ENCODE results near the gene FGG. TPM values are rescaled to one million over a fixed set of nuclear protein-coding genes. Genes with fewer than 3 reads are reported as not detected.
"Not testable (repeated sequence)": the region's sequence is repeated elsewhere in the genome, so short reads cannot be mapped to it uniquely, and the experiment has no call there.

The FGG gene
- total RNA-seq, 1 donor from 2014 or later, result not detected

DNA sequence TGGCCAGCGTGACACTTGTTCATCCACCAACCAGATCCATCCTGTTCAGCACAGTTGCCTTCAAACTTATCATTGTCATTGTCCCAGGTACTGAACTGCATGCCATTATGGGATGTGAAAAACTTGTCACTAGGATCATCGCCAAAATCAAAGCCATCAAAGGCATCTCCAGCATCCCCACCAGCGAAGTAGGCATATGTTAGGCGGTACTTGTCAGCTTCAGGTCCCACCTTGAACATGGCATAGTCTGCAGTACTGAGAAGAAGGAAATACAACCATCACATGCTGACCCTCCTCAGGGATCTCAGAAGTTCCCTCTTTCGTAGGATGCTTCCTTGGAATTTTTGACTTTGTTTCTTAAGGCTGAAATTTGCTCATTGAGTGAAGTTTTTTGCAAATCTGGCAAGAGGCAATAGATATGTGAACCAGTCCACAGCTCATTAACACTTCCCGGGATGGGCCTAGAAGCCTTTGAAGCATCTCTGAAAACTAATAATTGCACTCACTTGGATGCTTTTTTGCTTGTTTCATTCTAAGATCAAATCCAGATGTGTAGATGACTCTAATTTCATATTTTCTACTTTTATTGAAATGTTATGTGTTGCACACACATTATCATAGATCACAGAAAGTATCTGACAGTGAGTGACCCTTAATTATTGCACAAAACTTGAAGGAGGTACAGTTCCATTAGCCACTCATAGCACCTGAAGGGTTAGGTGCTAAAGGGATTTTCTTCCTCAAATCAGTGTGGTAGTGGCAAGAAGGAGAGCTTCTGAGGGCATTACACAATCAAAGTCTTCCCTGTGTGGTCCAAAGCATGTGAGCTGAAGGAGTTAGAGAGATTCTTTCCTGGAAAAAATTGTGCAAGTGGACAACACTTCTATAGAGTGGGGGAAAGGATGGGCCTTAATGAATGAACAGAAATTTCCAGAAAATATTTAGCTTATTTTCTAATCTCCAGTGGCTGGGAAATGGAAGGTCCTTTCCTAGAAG, 5.4 kb downstream of the FGG start:
- Mint-ChIP-seq H3K4me3 (ENCODE audit: low read depth) (no peak overlapping the region), H3K4me1 (ENCODE audit: low read depth) (no peaks in the 10 kb centered on the region), H3K36me3 (ENCODE audit: low read depth) (no peaks in the 10 kb centered on the region), H3K27ac (no peak overlapping the region), H3K9me3 (no peaks in the 10 kb centered on the region), H3K27me3 (ENCODE audit: low read depth) (peaks cover 25% of the 10 kb centered on the region)
- intact Hi-C loops (cut with micrococcal nuclease), result no loop called here
- no peak for DNase-seq (ENCODE audit: low spot score)

DNA sequence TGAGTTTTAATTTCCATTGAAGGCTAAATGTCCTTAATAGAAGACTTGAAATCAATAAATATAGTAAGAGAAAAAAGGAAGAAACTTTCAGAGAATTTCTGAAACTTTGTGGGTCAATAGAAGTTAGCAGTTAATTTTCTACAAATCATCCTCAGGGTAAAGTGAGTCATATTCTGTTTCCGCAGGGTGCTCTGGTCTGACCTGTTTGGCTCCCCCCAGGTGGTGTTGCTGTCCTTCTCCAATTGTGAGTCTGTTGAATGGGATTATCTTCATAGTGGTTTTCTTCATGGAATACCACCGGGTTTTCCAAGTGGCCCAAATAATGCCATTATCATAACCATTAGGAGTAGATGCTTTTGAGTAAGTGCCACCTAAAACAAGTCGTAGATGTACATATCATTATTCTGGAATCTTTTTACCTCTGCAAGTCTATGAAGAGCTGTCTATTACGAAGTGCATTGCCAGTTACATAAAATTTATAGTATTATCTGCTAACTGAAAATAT, 7.7 kb downstream of the FGG start:
- Mint-ChIP-seq H3K4me3 (ENCODE audit: low read depth) (no peak overlapping the region), H3K9me3 (no peaks in the 10 kb centered on the region)
- intact Hi-C loops (cut with micrococcal nuclease), result no loop called here

DNA sequence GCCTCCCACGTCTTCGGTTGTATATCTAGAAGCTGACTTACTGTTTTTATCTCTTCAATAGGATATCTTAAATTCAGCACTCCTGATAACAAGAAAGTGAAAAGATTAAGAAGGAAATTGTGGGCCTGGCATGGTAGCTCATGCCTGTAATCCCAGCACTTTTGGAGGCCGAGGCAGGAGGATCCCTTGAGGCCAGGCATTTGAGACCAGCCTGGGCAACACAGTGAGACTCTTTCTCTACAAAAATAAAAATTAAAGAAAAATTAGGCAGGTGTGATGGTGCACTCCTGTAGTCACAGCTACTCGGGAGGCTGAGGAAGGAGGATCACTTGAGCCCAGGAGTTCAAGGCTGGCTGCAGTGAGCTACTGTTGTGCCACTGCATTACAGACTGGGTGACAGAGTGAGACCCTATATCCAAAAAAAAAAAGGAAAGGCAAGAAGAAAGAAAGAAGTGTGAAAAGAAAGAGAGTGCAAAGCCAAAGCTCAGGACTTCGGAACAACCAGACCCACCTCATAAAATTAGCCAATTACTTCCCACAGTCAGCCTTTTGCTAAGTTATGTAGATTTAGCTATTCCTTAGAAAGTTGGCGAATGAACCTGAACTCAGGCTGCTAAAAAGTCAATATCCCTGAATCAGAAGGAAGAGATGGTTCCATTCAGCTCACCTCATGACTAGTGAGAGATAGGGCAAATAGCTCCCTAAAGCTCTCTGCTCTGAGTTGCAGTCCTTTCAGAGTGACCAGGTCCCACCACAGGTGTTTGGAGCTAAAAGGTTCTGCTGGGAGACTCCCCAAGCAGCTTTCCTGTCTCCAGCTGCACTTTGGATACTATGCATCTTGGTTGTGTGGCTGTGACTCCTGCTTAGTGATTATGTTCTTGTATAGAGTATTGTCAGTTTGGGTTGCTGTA, 9.2 kb downstream of the FGG start:
- no peaks in the 10 kb centered on the region for H3K9me3 Mint-ChIP-seq
- intact Hi-C loops (cut with micrococcal nuclease), result no loop called here
- no peaks in the 10 kb centered on the region for H3K36me3 Mint-ChIP-seq (ENCODE audit: low read depth)
- no peaks in the 10 kb centered on the region for H3K4me1 Mint-ChIP-seq (ENCODE audit: low read depth)
- no peak for DNase-seq (ENCODE audit: low spot score)
- no peak overlapping the region for H3K4me3 Mint-ChIP-seq (ENCODE audit: low read depth)
- peaks cover 15% of the 10 kb centered on the region for H3K27me3 Mint-ChIP-seq (ENCODE audit: low read depth)
- H3K27ac Mint-ChIP-seq, result no peak overlapping the region

More for the DNA sequence above, 7.7 kb downstream of the FGG start:
- Mint-ChIP-seq H3K27me3 (ENCODE audit: low read depth) (peaks cover 23% of the 10 kb centered on the region), H3K27ac (no peak overlapping the region), H3K4me1 (ENCODE audit: low read depth) (no peaks in the 10 kb centered on the region), H3K36me3 (ENCODE audit: low read depth) (no peaks in the 10 kb centered on the region)
- no peak for DNase-seq (ENCODE audit: low spot score)

DNA sequence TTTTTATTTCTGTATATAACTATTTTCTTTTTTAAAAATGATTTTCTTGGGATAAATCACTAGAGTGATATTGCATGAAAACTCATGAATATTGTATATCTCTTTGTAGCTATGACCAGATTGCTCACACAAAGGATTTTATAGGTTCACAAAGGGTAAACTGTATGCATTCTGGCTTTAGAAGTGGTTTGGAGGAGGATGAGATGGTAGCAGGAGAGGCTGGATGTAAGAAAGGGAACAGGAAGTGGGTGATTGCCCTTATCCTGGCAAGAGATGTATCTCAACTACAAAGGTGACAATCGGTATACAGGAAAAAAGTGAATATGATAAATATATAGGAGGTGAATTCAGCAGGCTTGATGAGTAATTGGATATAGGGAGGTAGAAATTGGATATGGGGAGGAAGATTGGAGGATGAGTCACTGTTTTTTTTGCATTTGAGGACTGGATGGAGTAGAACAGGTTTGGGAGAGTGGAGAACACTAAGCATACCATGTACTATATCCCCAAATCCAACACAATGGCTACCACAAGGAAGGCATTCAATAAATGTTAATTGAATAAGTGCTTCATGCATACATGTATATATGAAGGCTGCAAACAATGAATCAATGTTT, 9.9 kb downstream of the FGG start:
- Mint-ChIP-seq H3K27ac (no peak overlapping the region), H3K27me3 (ENCODE audit: low read depth) (peaks cover 15% of the 10 kb centered on the region), H3K36me3 (ENCODE audit: low read depth) (no peaks in the 10 kb centered on the region), H3K4me3 (ENCODE audit: low read depth) (no peak overlapping the region), H3K9me3 (no peaks in the 10 kb centered on the region), H3K4me1 (ENCODE audit: low read depth) (no peaks in the 10 kb centered on the region)
- no peak for DNase-seq (ENCODE audit: low spot score)
- intact Hi-C loops (cut with micrococcal nuclease), result no loop called here

DNA sequence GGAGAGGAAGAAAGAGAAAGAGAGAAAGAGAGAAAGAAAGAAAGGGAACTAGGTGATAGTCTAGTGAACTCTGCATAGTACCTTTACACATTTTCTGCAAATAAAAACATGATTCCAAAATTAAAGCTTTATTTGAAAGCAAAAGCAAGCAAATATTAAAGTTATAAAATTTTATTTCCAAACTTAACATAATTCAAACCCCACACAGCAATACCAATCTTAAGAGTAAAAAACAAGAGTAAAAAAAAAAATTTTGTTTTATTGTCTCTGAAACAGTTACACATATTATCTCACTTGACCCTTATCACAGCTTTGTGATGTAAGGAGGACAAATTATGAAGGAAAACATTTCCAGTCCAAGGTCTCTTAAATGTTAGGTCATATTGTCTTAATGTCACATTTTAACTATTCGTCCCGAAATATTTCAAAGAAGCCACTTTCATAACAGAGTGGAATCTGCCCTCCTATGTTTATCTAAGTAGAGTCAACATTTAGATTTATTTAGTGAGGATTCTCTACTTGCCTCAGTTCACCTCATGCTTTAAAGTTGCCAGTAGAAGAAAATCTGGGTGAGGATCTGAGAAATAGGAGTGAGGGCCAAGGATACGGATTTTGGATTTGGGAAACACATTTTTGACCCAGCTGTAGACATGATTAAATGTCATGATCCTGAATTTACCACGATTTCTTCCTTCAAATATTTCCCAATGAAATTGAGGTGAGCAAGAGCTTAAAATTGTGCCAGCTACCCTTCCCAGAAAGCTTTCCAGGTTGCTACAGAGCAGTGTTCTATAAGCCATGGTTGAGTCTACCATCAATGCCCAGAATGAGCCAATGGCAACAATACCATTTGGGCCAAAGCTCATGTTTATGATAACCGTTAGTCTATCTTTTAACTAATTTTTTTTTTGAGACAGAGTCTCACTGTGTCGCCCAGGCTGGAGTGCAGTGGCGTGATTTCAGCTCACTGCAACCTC, 14.4 kb downstream of the FGG start:
- DNase-seq (ENCODE audit: low spot score), result no peak
- no peak overlapping the region for H3K4me3 Mint-ChIP-seq (ENCODE audit: low read depth)
- no peak overlapping the region for H3K27ac Mint-ChIP-seq
- H3K9me3 Mint-ChIP-seq, result no peaks in the 10 kb centered on the region
- H3K36me3 Mint-ChIP-seq (ENCODE audit: low read depth), result no peaks in the 10 kb centered on the region
- H3K4me1 Mint-ChIP-seq (ENCODE audit: low read depth), result no peaks in the 10 kb centered on the region
- intact Hi-C loops (cut with micrococcal nuclease), result no loop called here
- peaks cover 8% of the 10 kb centered on the region for H3K27me3 Mint-ChIP-seq (ENCODE audit: low read depth)

DNA sequence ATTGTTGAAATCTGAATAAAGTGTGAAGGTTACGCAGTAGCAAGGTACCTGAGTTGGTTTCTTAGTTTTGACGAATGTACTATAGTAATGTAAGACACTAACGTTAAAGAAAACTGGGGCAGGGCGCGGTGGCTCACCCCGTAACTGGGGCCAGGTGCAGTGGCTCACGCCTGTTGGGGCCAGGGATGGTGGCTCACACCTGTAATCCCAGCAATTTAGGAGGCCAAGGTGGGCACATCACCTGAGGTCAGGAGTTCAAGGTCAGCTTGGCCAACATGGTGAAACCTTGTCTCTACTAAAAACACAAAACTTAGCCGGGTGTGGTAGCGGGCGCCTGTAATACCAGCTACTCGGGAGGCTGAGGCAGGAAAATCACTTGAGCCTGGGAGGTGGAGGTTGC, 15.2 kb downstream of the FGG start:
- H3K9me3 Mint-ChIP-seq; H3K27ac Mint-ChIP-seq; intact Hi-C loops (cut with micrococcal nuclease); H3K4me1 Mint-ChIP-seq (ENCODE audit: low read depth); H3K4me3 Mint-ChIP-seq (ENCODE audit: low read depth); H3K36me3 Mint-ChIP-seq (ENCODE audit: low read depth); H3K27me3 Mint-ChIP-seq (ENCODE audit: low read depth); DNase-seq (ENCODE audit: low spot score): not testable (repeated sequence)

DNA sequence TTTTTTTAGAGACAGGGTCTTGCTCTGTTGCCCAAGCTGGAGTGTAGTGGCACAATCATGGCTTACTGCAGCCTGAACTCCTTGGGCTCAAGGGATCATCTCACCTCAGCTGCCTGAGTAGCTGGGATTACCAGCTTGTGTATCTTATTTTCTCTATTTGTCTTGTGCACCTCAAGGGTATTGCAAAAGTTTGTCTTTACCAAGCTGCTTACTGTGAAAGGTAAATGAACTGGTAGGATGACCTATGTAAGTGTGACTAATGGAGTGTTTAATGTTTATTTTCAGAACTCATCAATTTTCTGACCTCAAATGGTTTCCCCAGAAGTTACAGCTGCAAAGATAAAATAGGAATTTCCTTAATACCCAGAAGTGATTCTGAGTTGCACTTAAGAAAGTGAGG, 16.6 kb downstream of the FGG start:
- Mint-ChIP-seq H3K4me3 (ENCODE audit: low read depth) (no peak overlapping the region), H3K27me3 (ENCODE audit: low read depth) (peaks cover 7% of the 10 kb centered on the region), H3K36me3 (ENCODE audit: low read depth) (no peaks in the 10 kb centered on the region), H3K9me3 (no peaks in the 10 kb centered on the region), H3K4me1 (ENCODE audit: low read depth) (no peaks in the 10 kb centered on the region), H3K27ac (no peak overlapping the region)
- intact Hi-C loops (cut with micrococcal nuclease), result no loop called here
- DNase-seq (ENCODE audit: low spot score), result no peak

DNA sequence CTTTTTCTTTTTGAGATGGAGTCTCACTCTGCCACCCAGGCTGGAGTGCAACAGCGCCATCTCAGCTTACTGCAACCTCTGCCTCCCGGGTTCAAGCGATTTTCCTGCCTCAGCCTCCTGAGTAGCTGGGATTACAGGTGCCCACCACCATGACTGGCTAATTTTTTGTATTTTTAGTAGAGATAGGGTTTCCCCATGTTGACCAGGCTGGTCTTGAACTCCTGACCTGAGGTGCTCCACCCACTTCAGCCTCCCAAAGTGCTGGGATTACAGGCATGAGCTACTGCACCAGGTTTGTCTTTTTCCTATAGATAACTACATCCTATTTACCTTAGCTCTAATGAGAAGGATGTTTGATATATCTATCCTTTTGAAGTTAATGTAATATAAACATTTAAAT, 18.1 kb downstream of the FGG start:
- H3K27me3 Mint-ChIP-seq (ENCODE audit: low read depth); H3K27ac Mint-ChIP-seq; intact Hi-C loops (cut with micrococcal nuclease); H3K4me1 Mint-ChIP-seq (ENCODE audit: low read depth); H3K36me3 Mint-ChIP-seq (ENCODE audit: low read depth); DNase-seq (ENCODE audit: low spot score); H3K4me3 Mint-ChIP-seq (ENCODE audit: low read depth); H3K9me3 Mint-ChIP-seq: not testable (repeated sequence)

DNA sequence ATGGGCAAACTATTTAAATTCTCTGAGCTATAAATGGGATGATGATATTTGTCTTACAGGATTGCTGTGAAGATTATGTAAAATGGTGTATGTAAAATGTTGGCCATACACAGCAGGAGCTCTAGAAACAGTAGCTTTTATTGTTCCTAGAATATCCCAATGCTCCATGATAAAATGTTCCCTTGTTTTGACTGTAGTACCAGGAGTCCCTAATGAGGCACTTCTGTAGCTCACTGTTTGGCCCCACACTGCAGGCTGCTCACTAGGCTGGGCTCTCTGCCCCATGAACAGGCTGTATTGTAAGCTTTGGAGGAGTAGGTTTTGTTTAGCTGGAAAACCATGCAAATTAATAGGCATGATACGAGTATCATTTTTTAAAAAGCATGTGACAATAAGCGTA, 18.6 kb downstream of the FGG start:
- intact Hi-C loops (cut with micrococcal nuclease), result no loop called here
- DNase-seq (ENCODE audit: low spot score), result no peak

DNA sequence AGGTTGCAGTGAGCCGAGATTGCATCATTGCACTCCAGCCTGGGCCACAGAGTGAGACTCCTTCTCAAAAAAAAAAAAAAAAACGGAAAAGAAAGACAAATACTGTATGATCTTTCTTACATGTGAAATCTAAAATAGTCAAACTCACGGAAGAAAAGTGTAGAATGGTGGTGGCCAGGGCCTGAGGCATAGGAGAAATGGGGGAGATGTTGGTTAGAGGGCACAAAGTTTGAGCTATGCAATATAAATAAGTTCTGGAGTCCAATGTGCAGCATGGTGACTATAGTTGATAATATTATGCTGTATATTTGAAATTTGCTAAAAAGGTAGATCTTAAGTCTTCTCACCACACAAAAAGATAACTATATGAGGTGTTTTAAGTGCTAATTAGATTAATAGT, 20.6 kb downstream of the FGG start:
- no peaks in the 10 kb centered on the region for H3K4me1 Mint-ChIP-seq (ENCODE audit: low read depth)
- no peaks in the 10 kb centered on the region for H3K36me3 Mint-ChIP-seq (ENCODE audit: low read depth)
- no peak overlapping the region for H3K27ac Mint-ChIP-seq
- H3K9me3 Mint-ChIP-seq, result no peaks in the 10 kb centered on the region
- intact Hi-C loops (cut with micrococcal nuclease), result no loop called here
- no peak overlapping the region for H3K4me3 Mint-ChIP-seq (ENCODE audit: low read depth)
- no peak for DNase-seq (ENCODE audit: low spot score)
- peaks cover 2% of the 10 kb centered on the region for H3K27me3 Mint-ChIP-seq (ENCODE audit: low read depth)

More for the DNA sequence above, 18.6 kb downstream of the FGG start:
- Mint-ChIP-seq H3K27ac (no peak overlapping the region), H3K9me3 (no peaks in the 10 kb centered on the region), H3K4me1 (ENCODE audit: low read depth) (no peaks in the 10 kb centered on the region), H3K4me3 (ENCODE audit: low read depth) (no peak overlapping the region), H3K27me3 (ENCODE audit: low read depth) (peaks cover 2% of the 10 kb centered on the region), H3K36me3 (ENCODE audit: low read depth) (no peaks in the 10 kb centered on the region)

DNA sequence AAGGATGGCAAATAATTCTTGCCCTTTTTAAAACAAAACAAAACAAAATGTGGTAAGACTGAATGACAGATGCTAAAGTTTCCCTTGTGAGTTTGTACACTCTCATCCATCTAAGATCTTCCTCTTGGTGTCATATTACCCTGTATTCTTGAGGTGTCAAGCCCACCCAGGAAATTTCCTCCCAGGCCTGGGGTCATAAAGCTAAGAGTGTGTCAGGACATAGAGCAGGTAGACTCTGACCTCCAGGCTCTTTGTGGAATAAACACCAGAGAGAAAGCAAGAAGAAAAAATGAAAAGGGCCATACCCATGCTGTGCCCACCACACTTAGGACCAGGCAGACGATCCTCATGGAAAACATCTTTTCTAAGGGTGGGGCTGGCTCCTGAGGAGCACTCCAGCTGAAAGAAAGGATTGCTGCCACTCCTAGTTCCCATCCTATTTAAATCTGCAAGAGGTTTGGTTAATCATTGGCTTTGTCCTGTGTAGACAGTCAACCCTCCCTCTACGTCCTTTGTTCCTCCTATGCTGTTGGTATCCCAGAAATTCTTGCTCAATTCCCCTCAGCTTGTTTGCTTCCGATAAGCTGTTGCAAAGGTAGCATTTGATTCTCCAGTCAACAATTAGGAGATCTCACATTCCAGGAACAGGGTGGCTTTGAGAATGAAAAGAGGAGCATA, 22.0 kb downstream of the FGG start, which contains the start of gene FGA:
TSS of gene FGA (minus strand) at position 414 of the 678 bp plus-strand sequence. CDS start at position 359, 55 bp downstream.
- Mint-ChIP-seq H3K4me1 (ENCODE audit: low read depth) (no peaks in the 10 kb centered on the region), H3K9me3 (no peaks in the 10 kb centered on the region), H3K27me3 (ENCODE audit: low read depth) (peaks cover 2% of the 10 kb centered on the region), H3K36me3 (ENCODE audit: low read depth) (no peaks in the 10 kb centered on the region), H3K4me3 (ENCODE audit: low read depth) (no peak within 1 kb of the TSS), H3K27ac (no peak within 1 kb of the TSS)
- no peak for DNase-seq (ENCODE audit: low spot score)
- intact Hi-C loops (cut with micrococcal nuclease), result no loop called here

Measured in activated T-helper 2 cell treated with anti-CD3 and anti-CD28 coated beads, Interferon-gamma antibody, Interleukin-2, Interleukin-4, amounts not matched to agents 10 μg/mL and 5 μg/mL and 100 μg/mL, durations not matched to agents 14 hours and 24 hours and 36 hours (primary cell).